Esophagus mucosa (tissue), 1 donor: ENCODE data around the gene HOXB3. TPM values are rescaled to one million over a fixed set of nuclear protein-coding genes. Genes with fewer than 3 reads are reported as not detected.

Source experiments
- ATAC-seq: fragments of 200-7000 bp; cut with Tn5 transposase; one replicate; pipeline ENCODE4 v1.9.1; 2020
- total RNA-seq: library from RNA; stranded (reverse); gene quantifications from one replicate; pipeline ENCODE4 v1.2.4, GENCODE V29; 2023
- donor health status: DM: yes; HTN: yes; CAD: no.

Gene HOXB3
- 6.0 TPM for total RNA-seq

GRCh38 chr17:48589831-48590606, at the start of gene HOXB3:
TSS of gene HOXB3 (minus strand) at chr17:48590241. CDS start at chr17:48552474, 37,767 bp downstream.
- ATAC-seq: no peak

- no peak for ATAC-seq
These were observed 49.1 kb upstream of the HOXB3 start for GRCh38 chr17:48639136-48639535.

GRCh38 chr17:48637323-48638260, 47.6 kb upstream of the HOXB3 start:
- peak; percentile 48 for ATAC-seq

GRCh38 chr17:48636177-48637018, 46.4 kb upstream of the HOXB3 start:
- peak; percentile 61 for ATAC-seq

- no peak for ATAC-seq
These were observed 44.6 kb upstream of the HOXB3 start for GRCh38 chr17:48634493-48635208.

- no peak for ATAC-seq
These were observed 43.2 kb upstream of the HOXB3 start for GRCh38 chr17:48633266-48633677.

- no peak for ATAC-seq
These were observed 42.7 kb upstream of the HOXB3 start for GRCh38 chr17:48632579-48633265.

- ATAC-seq: no peak
These were observed 41.9 kb upstream of the HOXB3 start for GRCh38 chr17:48631693-48632578.

GRCh38 chr17:48630925-48631692, 41.1 kb upstream of the HOXB3 start:
- ATAC-seq: no peak

GRCh38 chr17:48630009-48630924, 40.2 kb upstream of the HOXB3 start:
- ATAC-seq: no peak

- ATAC-seq: no peak
These were observed 39.3 kb upstream of the HOXB3 start for GRCh38 chr17:48629411-48629759.

GRCh38 chr17:48628649-48629410, 38.8 kb upstream of the HOXB3 start:
- ATAC-seq: no peak

GRCh38 chr17:48627623-48628521, 37.8 kb upstream of the HOXB3 start:
- ATAC-seq: no peak

GRCh38 chr17:48627118-48627597, 37.1 kb upstream of the HOXB3 start:
- ATAC-seq: no peak

- no peak for ATAC-seq
These were observed 36.4 kb upstream of the HOXB3 start, which contains the start of gene HOXB9 for GRCh38 chr17:48626245-48627117. TSS of gene HOXB9 (minus strand) at chr17:48626358. CDS start at chr17:48626269, 89 bp downstream.
